ENCODE data around the gene ARHGAP44.

- TF ChIP-seq CTCF (IDR thresholded peaks at IDR 0.05 in 4 of 5, conservative IDR thresholded peaks at IDR 0.05 in 1 of 5) (no peak), POLR2A (IDR thresholded peaks at IDR 0.05) (no peak)
These were observed 64.6 kb downstream of the ARHGAP44 start for GRCh38 chr17:12853921-12854320.

Measured in gastrocnemius medialis (tissue), 4 donors.